Breast epithelium (tissue), 3 donors: Measurements from ENCODE around the gene RAB3GAP1.

Source experiments
- CTCF ChIP-seq, 3 donors: fragments of 450-650 bp; IDR thresholded peaks; one replicate each; pipeline ENCODE4 v1.5.1; 2016 to 2017; ENCODE audit warnings: antibody characterized with exemption in 3 of 3, mild to moderate bottlenecking in 3 of 3, moderate library complexity in 3 of 3
- POLR2A ChIP-seq: fragments of 450-650 bp; IDR thresholded peaks from one replicate; pipeline ENCODE4 v1.6.1; 2016; ENCODE audit warnings: antibody characterized with exemption, mild to moderate bottlenecking, moderate library complexity
- POLR2AphosphoS5 ChIP-seq, 3 donors: sonication (generic); formaldehyde crosslinking; IDR thresholded peaks; one replicate each; pipeline ENCODE4 v1.6.1; 2017; ENCODE audit warnings: antibody characterized with exemption in 3 of 3

GRCh38 chr2:135157856-135158255, 105.8 kb downstream of the RAB3GAP1 start:
- TF ChIP-seq CTCF (IDR thresholded peaks at IDR 0.05) (no peak), POLR2AphosphoS5 (IDR thresholded peaks at IDR 0.05) (no peak), POLR2A (no peak)
